Measurements from ENCODE around the gene TMEM117.

- TF ChIP-seq, protein P1, sequence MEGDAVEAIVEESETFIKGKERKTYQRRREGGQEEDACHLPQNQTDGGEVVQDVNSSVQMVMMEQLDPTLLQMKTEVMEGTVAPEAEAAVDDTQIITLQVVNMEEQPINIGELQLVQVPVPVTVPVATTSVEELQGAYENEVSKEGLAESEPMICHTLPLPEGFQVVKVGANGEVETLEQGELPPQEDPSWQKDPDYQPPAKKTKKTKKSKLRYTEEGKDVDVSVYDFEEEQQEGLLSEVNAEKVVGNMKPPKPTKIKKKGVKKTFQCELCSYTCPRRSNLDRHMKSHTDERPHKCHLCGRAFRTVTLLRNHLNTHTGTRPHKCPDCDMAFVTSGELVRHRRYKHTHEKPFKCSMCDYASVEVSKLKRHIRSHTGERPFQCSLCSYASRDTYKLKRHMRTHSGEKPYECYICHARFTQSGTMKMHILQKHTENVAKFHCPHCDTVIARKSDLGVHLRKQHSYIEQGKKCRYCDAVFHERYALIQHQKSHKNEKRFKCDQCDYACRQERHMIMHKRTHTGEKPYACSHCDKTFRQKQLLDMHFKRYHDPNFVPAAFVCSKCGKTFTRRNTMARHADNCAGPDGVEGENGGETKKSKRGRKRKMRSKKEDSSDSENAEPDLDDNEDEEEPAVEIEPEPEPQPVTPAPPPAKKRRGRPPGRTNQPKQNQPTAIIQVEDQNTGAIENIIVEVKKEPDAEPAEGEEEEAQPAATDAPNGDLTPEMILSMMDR (optimal IDR thresholded peaks at IDR 0.05 in 1 of 3, IDR thresholded peaks at IDR 0.05 in 1 of 3, conservative IDR thresholded peaks at IDR 0.05 in 1 of 3; ENCODE audit: extremely low read depth in 1 of 3, insufficient read depth in 2 of 3, low read length in 3 of 3) = no peak
- no peak for TF ChIP-seq EZH2 (IDR thresholded peaks at IDR 0.05; ENCODE audit: low read length)
Observed at GRCh38 chr12:44158746-44159145, 322.9 kb downstream of the TMEM117 start.

Data from keratinocyte (primary cell).